Umbilical cord (tissue), 2 donors: ENCODE results near the gene TNIP3. TPM values are rescaled to one million over a fixed set of nuclear protein-coding genes. Genes with fewer than 3 reads are reported as not detected.
A peak's percentile ranks its signal among the peaks of the same experiment; 100 is the strongest.
"Not testable (repeated sequence)": the region's sequence is repeated elsewhere in the genome, so short reads cannot be mapped to it uniquely, and the experiment has no call there.

ENCODE experiments used
- DNase-seq: peaks from one replicate; pipeline ENCODE4 v3.0.0-alpha.2; 2015; ENCODE audit warnings: low spot score
- total RNA-seq: library from RNA; depleted of rRNA; stranded (reverse); fragments of >200 nt; gene quantifications from one replicate; pipeline ENCODE4 v1.2.3, GENCODE V29; 2014; ENCODE audit warnings: low replicate concordance; ENCODE audit not compliant: insufficient read depth

TNIP3 gene
- total RNA-seq, 1 donor from 2014 or later: 1.2 TPM

DNA sequence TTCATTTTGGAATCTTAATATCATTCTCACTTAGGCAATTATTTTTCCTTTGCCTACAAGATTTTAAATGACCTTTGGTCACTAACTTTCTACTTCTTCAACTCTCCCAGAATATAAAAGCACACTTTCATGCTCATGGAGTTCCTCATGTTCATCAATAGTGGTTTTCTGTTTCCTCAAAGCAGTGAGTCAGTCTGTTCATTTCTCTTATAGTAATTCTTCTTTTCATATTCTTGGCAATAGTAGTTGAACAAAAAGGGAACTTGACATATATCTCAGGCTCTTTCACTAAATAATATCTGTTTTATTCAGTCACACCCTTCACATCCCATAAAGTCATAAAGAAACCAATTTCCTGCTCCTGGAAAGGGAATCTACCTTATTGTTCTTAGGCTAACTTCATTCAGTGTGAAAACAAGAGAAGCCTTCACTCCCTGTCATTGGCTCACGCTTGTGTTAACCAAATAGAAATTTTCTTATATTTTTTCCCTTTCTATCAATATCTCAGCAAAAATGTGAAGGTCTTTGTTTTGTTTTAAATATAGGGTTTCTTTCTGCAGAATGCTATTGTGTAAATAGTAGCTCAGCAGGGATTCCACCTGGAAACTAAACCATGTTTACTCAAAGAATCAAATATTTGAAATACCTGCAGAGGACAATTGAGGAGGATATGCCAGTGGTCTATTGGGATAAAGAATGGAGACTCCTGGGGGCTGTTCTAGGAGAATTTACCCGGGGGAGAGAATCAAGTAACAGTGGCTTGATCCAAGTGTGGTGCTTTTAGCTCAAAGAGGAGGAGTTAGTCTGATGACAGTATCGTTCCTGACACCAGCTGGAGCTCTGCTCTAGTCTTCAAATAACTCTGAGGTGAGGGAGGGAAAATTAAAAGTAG is 13.4 kb upstream of the TNIP3 start:
- no peak for DNase-seq

DNA sequence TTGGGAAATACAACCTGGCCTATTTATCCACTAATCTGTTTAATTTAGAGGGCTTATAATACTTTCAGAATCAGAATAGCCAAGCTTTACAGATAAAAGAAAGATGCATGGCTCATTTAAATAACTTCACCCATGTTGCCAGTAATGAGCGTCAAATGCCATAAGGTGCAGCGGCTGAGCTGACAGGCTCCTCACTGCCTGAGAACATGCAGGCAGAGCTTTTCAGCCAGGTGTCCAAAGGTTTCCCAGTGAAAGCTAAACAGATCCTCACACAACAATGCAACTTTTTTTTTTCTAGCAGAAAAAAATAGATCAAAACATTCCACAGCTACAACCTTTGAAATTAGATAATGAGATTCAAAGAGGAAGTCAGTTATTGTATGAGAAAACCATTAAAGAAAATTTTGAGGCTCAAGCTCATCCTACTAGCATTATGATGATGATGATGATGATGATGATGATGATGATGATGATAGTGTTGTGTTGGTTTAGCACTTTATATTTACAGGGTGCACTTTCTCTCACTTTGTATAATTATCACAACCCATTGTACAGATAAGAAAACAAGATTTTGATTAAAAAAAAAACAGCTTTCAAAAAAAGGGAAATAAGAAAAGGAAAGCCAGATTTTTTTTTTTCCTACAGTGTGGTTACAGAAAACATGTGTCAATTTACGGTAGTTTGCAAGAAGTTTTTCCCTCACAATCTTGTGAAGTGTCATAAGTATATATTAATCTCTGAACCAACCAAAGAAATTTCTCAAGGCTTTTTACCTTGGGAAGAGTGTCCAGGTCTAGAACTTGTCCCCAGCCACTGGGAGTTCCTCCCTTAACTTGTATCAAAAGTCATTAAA is 12.2 kb upstream of the TNIP3 start:
- DNase-seq: no peak

DNA sequence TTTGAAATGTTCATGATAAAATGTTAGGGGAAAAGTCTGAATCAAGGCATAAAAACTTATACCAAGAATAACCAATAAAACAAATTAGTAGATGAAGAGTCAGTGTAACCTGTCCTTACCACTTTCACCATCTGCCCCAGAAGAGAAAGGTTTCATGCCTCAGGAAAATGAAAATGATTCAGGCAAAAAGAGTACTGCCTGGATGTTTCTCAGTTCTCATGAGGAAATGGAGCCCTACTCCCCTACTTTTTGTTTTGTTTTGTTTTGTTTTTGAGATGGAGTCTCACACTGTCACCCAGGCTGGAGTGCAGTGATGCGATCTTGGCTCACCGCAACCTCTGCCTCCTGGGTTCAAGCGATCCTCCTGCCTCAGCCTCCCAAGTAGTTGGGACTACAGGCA is 7.4 kb upstream of the TNIP3 start:
- not testable (repeated sequence) for DNase-seq

DNA sequence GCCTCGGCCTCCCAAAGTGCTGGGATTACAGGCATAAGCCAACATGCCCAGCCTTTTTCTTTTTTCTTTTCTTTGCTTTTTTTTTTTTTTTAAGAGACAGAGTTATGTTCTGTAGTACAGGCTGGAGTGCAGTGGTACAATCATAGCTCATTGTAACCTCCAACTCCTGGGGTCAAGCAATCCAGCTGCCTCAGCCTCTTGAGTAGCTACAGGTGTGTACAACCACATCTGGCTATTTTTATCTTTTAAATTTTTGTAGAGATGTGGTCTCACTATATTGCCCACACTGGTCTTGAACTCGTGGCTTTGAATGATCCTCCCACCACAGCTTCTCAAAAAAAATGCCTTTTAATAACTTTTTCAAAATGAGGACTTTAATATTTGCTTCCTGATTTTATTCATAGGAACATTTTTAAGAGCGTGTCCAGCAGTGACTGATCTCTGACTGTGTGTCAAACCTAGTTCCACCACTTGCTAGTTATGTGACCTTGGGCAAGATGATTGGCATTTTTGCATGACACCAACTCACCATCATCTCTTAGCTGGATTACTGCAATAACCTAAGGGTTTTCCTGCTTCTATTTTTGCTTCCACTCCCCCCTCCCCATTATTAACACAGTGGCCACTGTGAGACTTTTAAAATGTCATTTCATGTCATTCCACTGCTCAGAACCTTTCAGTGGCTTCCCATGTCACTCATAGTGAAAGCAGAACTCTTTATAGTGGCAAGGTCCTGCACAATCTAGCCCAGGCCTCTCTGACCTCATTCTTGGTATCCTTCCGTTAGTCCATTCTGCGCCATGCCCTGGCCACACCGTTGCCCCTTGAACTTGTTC is 4.5 kb upstream of the TNIP3 start:
- DNase-seq: no peak

DNA sequence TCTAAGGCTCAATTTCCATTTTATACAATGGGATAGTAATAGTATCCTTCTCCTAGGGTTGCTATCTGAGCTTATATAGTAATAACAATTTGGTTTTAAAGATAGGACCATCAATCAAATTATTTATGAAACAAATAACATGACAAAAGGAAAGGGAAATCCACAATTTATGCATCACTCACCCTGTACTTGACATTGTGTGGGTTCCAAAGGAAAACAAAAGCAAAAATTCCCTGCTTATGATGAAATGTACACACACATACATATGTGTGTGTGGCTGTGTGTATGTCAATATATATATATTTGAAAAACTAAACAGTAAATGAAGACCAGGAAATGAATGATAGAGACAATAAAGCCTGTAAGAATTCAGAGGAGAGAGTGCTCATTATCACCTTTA is 2.9 kb upstream of the TNIP3 start:
- DNase-seq: no peak

DNA sequence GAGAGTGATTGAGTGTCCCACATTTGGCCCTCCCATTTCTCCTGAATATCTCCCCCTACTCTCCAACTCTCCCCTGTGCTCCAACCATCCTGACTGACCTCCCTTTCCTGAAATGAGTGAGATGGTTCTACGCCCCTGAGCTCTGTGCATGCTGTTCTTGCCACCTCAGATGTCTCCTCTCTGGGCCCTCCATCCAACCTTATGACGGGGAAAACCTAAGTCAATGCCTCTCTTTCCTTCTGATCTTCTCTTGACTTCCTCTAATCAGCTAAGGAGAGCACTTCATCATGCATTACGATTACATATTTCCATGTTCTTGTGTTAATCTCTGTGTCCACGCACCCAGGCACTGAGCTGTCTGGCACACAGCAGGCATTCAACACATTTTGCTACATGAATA is 1.1 kb upstream of the TNIP3 start:
- no peak for DNase-seq

DNA sequence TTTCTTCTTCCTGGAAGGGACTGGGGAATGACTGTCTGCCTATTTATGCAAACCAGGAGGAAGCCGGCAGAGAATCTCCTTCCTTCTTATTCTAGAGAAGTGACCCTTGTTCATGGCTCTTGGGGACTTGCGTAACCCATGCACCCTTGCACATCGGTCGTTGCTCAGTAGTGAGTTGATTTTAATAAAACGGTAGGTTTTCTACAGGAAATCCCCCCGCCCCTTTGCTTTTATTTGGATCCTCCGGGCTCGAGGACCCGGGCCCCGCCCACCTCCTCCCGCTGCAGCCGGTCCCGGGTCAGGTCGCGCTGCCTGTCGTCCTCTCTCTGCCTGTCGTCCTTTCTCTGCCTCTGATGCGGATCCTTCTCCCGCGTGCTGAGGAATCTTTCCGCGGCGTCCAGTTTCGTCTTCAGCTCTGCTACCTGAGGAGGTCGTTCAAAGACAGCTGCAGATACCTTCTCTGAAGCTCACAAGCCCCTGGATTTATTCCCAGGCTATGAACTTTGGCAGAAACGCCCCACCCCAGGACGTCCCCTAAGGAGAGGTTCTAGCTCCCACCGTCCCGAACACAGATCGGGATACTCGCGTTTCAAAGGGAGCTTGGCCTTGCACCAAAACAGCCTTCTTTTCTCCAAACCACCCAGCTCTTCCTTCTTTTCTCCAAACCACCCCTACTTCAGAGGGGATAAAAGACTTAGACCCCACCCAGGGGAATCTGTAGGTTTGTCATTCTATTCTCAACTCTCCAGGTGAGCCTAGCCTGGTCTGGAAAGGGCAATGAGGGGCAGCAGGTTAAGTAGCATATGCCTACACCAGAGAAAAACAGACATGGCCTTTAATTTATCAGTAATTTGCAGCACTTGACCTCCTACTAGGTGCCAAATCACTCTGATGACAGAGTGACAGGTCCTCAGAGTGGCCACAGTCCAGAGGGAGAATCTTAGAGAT is 7.0 kb downstream of the TNIP3 start:
- DNase-seq: peak; percentile 15

DNA sequence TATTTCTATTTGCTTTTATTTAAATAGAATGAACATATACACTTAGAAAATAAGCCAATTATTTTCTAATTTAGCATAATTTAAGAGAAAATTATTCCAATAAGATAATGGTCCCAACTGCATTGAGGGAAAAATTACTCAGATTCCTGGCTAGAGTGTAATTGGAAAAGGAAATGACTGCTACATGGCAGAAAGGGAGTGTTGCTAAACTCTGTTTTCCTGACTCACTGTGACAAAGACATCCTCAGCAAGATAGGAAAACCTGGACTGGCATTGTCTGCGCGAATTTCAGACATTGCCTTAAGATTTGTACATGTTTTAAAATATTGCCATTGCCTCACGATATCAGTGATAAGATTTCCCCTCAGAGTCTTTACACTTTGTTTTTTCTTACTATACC is 8.2 kb downstream of the TNIP3 start:
- DNase-seq: peak; percentile 8

DNA sequence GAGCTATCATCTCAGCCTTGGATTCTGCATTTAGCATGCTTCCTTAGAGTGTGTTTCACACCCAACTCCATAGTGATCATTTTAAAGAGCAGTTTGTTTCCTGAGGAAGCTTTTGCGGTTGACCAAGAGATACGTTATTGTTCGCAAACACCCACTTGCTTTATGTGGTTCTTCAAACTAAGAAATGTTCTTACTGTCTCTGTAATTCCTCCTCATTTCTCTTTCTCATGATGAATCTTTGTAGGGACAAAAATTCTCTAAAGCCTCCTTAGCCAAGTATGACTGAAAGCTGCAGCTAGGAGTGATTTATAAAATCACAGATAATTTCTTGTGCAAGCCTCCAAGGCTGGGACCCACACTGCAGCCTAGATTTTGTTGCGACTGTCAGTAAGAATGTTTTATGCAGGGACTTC is 10.0 kb downstream of the TNIP3 start:
- DNase-seq: no peak

DNA sequence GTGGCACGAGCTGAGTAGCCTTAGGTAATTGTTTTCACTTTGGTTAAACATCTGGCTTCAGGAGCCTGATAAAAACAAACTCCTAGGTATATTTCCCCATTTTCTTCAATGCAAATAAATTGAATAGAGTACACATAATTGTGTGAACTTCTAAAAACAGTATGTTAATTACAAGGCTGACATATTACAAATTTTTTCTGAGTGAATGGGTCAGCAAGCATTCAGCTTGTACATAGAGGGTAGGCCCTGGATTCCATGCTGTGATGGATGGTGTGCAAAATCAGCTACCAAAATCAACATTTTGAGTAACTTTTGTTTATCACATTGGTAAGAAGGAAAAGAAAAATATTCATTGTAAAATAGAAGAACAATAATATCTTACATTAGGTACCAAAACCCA is 12.2 kb downstream of the TNIP3 start:
- DNase-seq: no peak

DNA sequence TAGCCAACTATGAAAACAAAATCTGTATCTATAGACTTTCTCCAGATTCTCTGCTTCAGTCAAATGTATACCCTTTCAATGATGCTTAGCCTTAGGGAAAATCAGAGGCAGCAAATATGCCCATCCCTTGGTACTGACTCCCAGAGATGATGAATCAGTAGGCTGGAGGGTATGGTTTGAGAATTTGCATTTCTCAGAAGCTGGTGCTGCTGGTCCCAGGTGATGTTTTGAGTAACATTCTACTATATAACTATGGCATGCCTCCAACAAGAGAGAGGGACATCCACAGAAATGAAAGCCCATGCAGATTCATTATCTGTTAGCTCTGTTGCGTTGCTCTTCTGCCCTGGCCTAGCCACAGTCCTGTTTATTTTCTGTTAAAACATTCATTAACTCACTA is 13.6 kb downstream of the TNIP3 start:
- no peak for DNase-seq

DNA sequence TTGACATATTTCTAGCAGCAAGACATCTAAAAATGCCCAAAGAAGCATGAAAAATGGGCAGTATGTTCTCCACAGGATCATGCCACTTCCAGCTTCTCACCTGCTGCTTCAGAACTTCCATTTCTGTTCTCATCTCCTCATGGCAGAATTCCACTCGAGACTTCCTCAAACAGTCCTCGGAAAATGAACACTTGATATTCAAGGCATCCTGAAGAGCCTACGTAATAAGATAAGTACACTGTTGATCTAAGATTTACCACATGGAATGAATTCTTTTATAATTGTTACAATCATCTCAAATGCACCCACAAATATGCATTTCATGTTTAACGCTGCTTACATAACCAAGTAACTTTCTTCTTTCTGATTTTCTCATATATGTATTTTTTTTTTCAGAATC is 14.1 kb downstream of the TNIP3 start:
- DNase-seq: no peak

DNA sequence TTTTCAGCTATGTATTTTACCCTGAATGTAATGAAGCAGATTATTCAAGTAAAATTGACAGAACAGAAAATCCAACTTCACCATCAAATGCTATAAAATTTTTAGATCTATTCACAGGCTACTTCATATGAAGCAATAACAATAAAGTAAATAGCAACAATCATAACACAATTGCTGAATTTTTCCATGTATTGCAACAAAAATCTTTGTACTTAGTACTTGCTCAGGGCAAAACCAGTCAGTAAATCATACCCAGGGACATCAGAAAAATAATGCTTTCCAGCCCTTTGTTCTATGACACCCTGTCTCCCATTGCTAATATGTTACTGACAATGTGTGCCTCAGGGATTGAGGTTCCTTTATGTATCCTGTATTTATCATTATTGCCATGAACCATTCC is 15.5 kb downstream of the TNIP3 start:
- DNase-seq: no peak

DNA sequence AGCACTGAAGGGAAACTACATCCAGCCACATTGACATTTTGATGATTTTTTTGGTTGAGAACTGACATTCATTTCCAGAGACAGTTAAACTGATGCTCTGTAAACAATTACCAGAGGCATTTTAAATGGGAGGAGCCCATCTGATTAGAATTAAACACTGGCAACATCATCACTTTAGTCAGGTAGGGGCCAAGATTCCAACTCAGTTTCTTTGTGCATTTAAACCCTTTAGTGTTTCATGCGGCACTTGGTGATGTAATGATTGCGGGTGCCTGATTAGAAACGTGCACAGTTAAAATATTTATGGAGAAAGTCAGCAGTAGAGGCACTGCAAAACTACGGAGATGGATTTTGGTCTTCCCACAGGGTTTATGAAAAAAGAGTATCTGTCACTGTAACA is 16.1 kb downstream of the TNIP3 start:
- no peak for DNase-seq

DNA sequence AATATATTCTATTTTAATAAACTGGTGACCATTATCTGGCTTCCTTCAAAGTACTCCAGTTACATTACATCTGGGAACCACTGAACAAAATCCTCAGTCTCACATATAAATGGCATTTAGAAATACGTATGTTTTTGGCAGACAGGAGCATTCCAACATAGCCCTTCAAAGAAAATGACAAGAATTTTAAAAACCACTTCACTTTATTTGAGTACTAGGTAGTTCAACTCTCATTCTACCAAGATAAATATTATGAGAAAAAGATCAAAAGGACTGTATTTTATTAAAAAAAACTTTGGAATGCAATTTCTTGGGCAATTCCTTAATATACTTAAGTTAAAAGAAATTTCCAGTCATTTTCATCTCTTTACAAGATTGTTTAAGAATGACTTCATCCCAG is 17.6 kb downstream of the TNIP3 start:
- no peak for DNase-seq

DNA sequence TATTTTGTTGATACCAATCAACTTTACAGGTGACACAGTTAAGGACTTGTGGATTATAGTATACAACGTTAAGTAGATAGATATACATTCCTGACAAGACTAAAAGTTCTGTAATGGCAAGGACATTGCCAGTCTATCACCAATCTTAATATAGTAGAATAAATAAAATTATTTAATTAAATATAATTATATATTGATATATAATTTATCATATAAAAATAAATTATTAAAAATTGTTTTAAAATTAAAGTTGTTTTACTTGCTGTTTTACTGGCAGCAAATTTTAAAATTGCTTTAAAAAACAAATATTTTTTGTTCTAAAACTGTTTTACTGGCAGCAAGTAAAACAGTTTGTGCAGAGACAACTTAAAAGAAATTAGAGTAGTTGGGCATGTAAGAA is 18.7 kb downstream of the TNIP3 start:
- DNase-seq: no peak

DNA sequence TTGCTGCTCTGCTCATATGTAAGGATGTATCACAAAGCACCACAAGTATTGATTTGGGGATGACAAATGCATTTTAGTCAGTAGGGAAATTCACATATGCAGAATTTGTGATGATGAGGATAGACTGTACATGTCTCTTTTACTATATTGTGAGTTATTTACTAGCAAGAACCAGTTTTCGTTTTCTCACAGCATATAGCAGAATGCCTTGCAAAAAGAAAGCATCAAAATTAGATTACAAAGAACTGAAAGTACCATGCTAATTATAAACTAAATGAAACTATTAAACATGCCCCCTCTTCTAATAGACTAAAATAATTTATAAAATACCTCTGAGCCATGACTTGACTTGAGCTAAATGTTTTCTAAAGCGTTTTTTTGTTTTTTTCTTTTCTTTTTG is 20.1 kb downstream of the TNIP3 start:
- DNase-seq: no peak

DNA sequence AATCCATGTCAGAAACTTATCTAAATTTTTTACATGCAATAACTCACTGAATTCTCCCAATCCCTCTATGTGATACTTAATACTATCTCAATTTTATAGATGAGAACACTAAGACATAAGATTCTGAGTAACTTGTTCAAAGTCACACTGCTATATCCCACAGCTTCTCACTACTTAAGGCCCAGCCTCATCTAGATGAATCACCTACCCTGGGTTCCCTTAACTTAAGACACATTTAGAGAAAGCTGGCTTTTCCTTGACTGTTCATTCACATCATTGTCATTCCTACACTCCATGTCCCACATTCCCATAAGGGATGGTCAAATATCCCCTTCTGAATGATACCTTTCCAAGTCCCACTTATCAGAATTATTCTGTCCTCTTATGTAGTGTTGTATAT is 21.0 kb downstream of the TNIP3 start:
- DNase-seq: no peak

DNA sequence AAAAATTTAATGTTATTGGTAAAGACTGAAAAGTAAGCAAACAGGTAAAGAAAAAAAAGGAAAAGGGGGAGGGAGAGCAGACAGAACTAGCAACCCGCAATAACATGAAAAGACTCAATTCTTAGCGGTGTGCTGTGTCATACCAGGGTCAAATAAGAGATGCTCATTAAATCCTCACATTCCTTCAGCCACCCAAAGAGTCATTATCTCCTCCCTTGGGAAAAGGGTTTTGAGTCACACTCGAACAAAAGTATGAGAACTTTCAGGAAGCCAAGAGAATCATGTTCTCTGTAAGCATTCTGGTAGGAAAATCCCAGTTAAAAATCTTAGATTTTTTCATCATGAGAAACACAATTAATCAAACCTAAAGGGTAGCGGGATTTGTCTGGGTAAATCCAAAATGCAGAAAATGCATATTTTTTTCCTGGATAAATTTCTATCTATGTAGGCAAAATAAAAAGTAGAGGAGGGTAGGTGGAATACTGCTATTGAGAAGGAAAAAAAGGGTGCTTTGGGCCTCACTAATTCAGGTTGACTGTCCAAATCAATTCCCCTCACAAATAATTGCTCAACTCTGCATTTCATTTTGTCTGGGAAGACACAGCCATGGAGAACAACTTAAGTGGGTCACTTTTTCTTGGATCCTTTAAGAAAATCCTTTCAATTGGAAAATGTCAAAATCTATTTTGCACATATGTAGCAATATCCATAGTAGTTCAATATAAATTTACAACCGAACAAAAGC is 23.2 kb downstream of the TNIP3 start:
- DNase-seq: no peak
